ENCODE measurements around the gene MACF1.

GRCh38 chr1:39187275-39188046 is 17.0 kb upstream of the MACF1 start:
- TF ChIP-seq CTCF (conservative IDR thresholded peaks at IDR 0.05) (no peak), EZH2 (IDR thresholded peaks at IDR 0.05; ENCODE audit: low read depth) (no peak)

All from PC-9 (cell line).